HepG2 (cell line): Measurements from ENCODE around the gene HABP4. TPM values are rescaled to one million over a fixed set of nuclear protein-coding genes. Genes with fewer than 3 reads are reported as not detected.

Experiments
- ATM ChIP-seq: fragments of 450-650 bp; IDR thresholded peaks from 2 replicates; pipeline ENCODE4 v1.7.1; 2017; ENCODE audit warnings: mild to moderate bottlenecking, borderline replicate concordance
- BRD4 ChIP-seq: sonication (generic); formaldehyde crosslinking; IDR thresholded peaks from 2 replicates; pipeline ENCODE4 v1.4.0; 2020; ENCODE audit warnings: missing genetic modification reagents
- ESRRA ChIP-seq: sonication (generic); formaldehyde crosslinking; IDR thresholded peaks from 2 replicates; pipeline ENCODE4 v1.5.1; 2020; ENCODE audit warnings: mild to moderate bottlenecking, low read depth, missing genetic modification reagents
- HINFP ChIP-seq: sonication (generic); formaldehyde crosslinking; IDR thresholded peaks from 2 replicates; pipeline ENCODE4 v1.4.0; 2020; ENCODE audit warnings: low read depth, mild to moderate bottlenecking, missing genetic modification reagents
- HNRNPL ChIP-seq: fragments of 200-400 bp; formaldehyde crosslinking; IDR thresholded peaks from 2 replicates; pipeline ENCODE4 v1.6.1; 2017; ENCODE audit warnings: mild to moderate bottlenecking, low read depth, low read length
- KAT7 ChIP-seq: IDR thresholded peaks from 2 replicates; pipeline ENCODE4 v1.6.1; 2018; ENCODE audit warnings: borderline replicate concordance, missing compliant biosample characterization
- MYC ChIP-seq: sonication (generic); formaldehyde crosslinking; IDR thresholded peaks from 2 replicates; pipeline ENCODE4 v1.9.0; 2021; ENCODE audit warnings: missing genetic modification reagents, borderline replicate concordance
- PITX1 ChIP-seq: sonication (generic); formaldehyde crosslinking; IDR thresholded peaks from 2 replicates; pipeline ENCODE4 v1.5.1; 2020; ENCODE audit warnings: mild to moderate bottlenecking, missing genetic modification reagents
- POLR2AphosphoS5 ChIP-seq: IDR thresholded peaks from 2 replicates; pipeline ENCODE4 v1.6.1; 2012; ENCODE audit warnings: low read depth, low read length
- RAD51 ChIP-seq: fragments of 450-650 bp; IDR thresholded peaks from 2 replicates; pipeline ENCODE4 v1.6.1; 2016; ENCODE audit warnings: borderline replicate concordance
- RFXAP ChIP-seq: sonication (generic); formaldehyde crosslinking; IDR thresholded peaks from 2 replicates; pipeline ENCODE4 v1.4.0; 2020; ENCODE audit warnings: missing genetic modification reagents, borderline replicate concordance
- SP5 ChIP-seq: IDR thresholded peaks from 2 replicates; pipeline ENCODE4 v1.6.1; 2016; ENCODE audit warnings: low read depth, borderline replicate concordance
- TMF1 ChIP-seq: sonication (generic); formaldehyde crosslinking; IDR thresholded peaks from 2 replicates; pipeline ENCODE4 v1.8.1; 2022; ENCODE audit warnings: low read depth, missing genetic modification reagents
- TOPORS ChIP-seq: sonication (generic); formaldehyde crosslinking; IDR thresholded peaks from 2 replicates; pipeline ENCODE4 v1.8.0; 2023; ENCODE audit warnings: mild to moderate bottlenecking, missing genetic modification reagents
- UBTF ChIP-seq: sonication (generic); formaldehyde crosslinking; IDR thresholded peaks from 2 replicates; pipeline ENCODE4 v1.4.0; 2020; ENCODE audit warnings: mild to moderate bottlenecking, missing genetic modification reagents
- ZMYM3 ChIP-seq: sonication (generic); formaldehyde crosslinking; IDR thresholded peaks from 2 replicates; pipeline ENCODE4 v1.5.1; 2020; ENCODE audit warnings: mild to moderate bottlenecking, missing genetic modification reagents
- ZNF136 ChIP-seq: sonication (generic); formaldehyde crosslinking; IDR thresholded peaks from 2 replicates; pipeline ENCODE4 v1.8.1; 2022; ENCODE audit warnings: low read depth, mild to moderate bottlenecking, moderate library complexity, missing genetic modification reagents
- ZNF280B ChIP-seq: sonication (generic); formaldehyde crosslinking; IDR thresholded peaks from 2 replicates; pipeline ENCODE4 v1.5.0; 2020; ENCODE audit warnings: missing genetic modification reagents, mild to moderate bottlenecking, borderline replicate concordance
- ZNF687 ChIP-seq: sonication (generic); formaldehyde crosslinking; IDR thresholded peaks from 2 replicates; pipeline ENCODE4 v1.5.1; 2020; ENCODE audit warnings: mild to moderate bottlenecking, missing genetic modification reagents, moderate library complexity
- ZNF839 ChIP-seq: sonication (generic); formaldehyde crosslinking; IDR thresholded peaks from 2 replicates; pipeline ENCODE4 v1.4.0; 2020; ENCODE audit warnings: missing genetic modification reagents, mild to moderate bottlenecking, borderline replicate concordance
- polyA plus RNA-seq, 8 experiments: library from polyadenylated mRNA; depleted of rRNA in 3 of 8; stranded (reverse) in 7 of 8; unstranded in 1 of 8; fragments of >200 nt; fragmentation: Illumina TruSeq in 4 of 8; extraction: Trizol in 4 of 8; gene quantifications; 2 replicates each; pipeline versions ENCODE4 v1.2.1 to v1.2.3, GENCODE V29; 2011 to 2016; ENCODE audit warnings: low read depth in 4 of 8, missing spikeins in 1 of 8, mixed read lengths in 1 of 8; ENCODE audit not compliant: insufficient read depth in 1 of 8
- total RNA-seq, 5 experiments: library from RNA; depleted of rRNA; stranded (reverse); fragments of >200 nt; fragmentation: Illumina TruSeq; extraction: Trizol; gene quantifications; 2 replicates each; pipeline ENCODE4 v1.2.3, GENCODE V29; 2016; ENCODE audit warnings: low read depth in 1 of 5

The HABP4 gene
- total and polyA plus RNA-seq, 2 of the 13 experiments (the other 11 are each of a cell fraction or from before 2014, with no cell fraction given), result 14.3 to 26.6 TPM

GRCh38 chr9:96491880-96492525 is 42.0 kb downstream of the HABP4 start (continued):
- 0 out of 2 replicates have a peak, but pooled peaks have one; percentile 45 for TF ChIP-seq RFXAP (CRISPR knock-in tag)
- TF ChIP-seq ZNF839 (CRISPR knock-in tag), result no peak
- TF ChIP-seq BRD4 (CRISPR knock-in tag), result 0 out of 2 replicates have a peak, but pooled peaks have one; percentile 45
- TF ChIP-seq HINFP (CRISPR knock-in tag), result 0 out of 2 replicates have a peak, but pooled peaks have one; percentile 11
- TF ChIP-seq KAT7 (CRISPR knock-in tag), result no peak
- 0 out of 2 replicates have a peak, but pooled peaks have one; percentile 3 for TF ChIP-seq ZNF136
- TF ChIP-seq MYC (CRISPR knock-in tag), result peak; percentile 26; the same call in 1 of the 2 replicates
- TF ChIP-seq ZNF687 (CRISPR knock-in tag), result peak; percentile 89
- 0 out of 2 replicates have a peak, but pooled peaks have one; percentile 38 for TF ChIP-seq TOPORS (CRISPR knock-in tag)
- TF ChIP-seq POLR2AphosphoS5, result peak; percentile 18; the same call in 1 of the 2 replicates
- TF ChIP-seq ZMYM3 (CRISPR knock-in tag), result 0 out of 2 replicates have a peak, but pooled peaks have one; percentile 15
- no peak for TF ChIP-seq ATM
- TF ChIP-seq ZNF280B, result 0 out of 2 replicates have a peak, but pooled peaks have one; percentile 50
- no peak for TF ChIP-seq TMF1 (CRISPR knock-in tag)
- 0 out of 2 replicates have a peak, but pooled peaks have one; percentile 9 for TF ChIP-seq SP5 (CRISPR knock-in tag)
- peak; percentile 92 for TF ChIP-seq HNRNPL
- TF ChIP-seq PITX1 (CRISPR knock-in tag), result 0 out of 2 replicates have a peak, but pooled peaks have one; percentile 2
- no peak for TF ChIP-seq ESRRA (CRISPR knock-in tag)
- TF ChIP-seq RAD51, result no peak
- TF ChIP-seq UBTF (CRISPR knock-in tag), result 0 out of 2 replicates have a peak, but pooled peaks have one; percentile 0
